GM19468 (cell line): ENCODE results near the gene IQGAP2.
"Not testable (repeated sequence)": the region's sequence is repeated elsewhere in the genome, so short reads cannot be mapped to it uniquely, and the experiment has no call there.

ENCODE experiments used
- ATAC-seq: cut with Tn5 transposase; IDR thresholded peaks from one replicate; pipeline ENCODE4 v1.9.1; 2021; ENCODE audit warnings: mild to moderate bottlenecking, moderate library complexity, moderate number of reproducible peaks; ENCODE audit not compliant: unreplicated experiment; ENCODE audit errors: extremely low read depth

IQGAP2 gene

DNA sequence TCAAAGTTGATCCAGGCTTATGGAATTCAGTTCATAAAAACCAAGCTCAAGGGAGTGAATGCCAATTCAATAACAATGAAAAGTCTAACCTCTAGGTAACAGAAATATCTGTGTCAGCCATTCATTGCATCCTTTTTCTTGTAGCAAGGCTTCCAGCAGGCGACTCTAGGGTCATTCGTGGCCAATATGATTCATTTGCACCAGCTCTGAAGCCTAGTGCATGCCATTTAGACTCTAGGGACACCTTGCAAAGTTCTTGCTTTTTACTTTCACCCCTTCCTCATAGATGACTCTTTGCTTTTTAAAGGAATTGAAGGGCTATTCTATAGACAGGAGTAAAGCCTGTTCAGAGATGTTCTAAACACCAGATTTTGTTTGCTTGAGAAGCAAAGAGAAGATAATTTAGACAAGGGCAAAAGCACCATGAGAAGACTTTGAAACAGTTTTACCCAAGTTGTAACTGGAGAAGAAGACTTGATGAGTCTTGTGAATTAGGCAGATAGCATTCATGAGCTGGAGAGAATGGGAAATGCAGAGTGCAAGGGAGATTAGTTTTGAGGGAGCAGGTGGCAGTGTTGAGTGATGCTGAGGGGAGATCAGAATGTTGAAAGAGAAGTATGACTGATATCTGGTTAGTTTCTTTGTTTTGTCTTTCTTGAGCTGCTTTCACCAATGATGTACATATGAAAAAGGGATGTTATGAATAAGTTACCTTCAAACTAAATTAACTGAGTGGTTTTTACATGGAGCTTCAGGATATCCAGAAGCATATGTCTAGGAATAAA, 125.7 kb downstream of the IQGAP2 start:
- no peak for ATAC-seq

GRCh38 chr5:76529464-76530344, 126.6 kb downstream of the IQGAP2 start:
- ATAC-seq: no peak

DNA sequence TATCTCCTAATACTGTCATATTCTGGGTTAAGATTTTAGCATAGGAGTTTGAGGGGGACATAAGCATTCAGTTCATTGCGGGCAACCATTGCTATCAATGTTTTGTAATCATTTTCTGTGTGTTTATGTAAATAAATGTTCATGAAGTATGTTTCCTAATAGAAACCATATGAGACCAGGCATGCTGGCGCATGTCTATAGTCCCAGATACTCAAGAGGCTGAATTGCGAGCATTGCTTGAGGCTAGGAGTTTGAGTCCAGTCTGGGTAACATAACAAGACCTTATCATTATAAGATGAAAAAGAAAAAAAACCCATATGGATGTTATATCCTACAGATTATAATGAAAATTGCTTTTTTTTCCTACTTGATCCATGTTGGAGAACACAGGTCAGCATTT, 129.0 kb downstream of the IQGAP2 start:
- ATAC-seq: no peak

DNA sequence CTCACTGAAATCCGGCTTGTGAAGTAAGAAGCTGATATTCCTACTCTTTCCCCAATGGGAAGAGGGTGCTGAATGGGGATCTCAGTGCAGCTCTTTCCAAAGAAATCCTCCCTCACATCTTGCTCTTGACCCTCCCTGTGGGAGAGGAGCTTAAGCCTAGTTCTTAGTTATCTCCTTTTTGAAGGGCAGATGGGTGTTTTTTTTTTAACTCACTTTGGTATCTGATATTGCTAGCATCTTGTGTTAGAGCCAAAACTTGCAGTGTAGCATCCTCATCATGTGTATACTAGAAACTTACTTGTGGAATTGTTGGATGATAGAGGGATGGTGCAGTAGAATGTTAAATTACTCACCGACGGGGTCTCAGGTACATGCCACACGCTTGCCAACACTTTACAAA, 129.9 kb downstream of the IQGAP2 start:
- no peak for ATAC-seq

DNA sequence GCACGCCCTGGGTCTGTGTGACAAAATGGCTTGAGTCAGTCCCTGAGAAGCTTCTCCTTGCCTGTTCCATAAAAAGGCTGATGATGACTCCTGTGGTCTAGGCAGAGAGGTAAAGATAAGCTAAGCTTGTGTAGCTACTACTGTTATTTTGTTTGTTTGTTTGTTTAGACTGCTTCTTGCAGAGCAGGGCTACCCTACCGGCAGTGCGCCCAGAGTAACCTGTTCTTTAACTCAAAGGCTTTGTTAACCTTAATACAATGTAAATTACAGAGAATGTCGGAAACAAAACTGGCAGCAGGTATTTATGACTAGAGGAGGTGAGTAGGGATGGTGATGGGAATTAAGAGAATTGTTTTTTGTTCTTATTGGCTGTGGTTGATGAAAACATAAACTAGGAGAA, 132.5 kb downstream of the IQGAP2 start:
- ATAC-seq: no peak

GRCh38 chr5:76537073-76537543, 134.0 kb downstream of the IQGAP2 start:
- ATAC-seq: no peak

- ATAC-seq: no peak
Measured at GRCh38 chr5:76542241-76542640, 139.2 kb downstream of the IQGAP2 start.

- no peak for ATAC-seq
Measured at GRCh38 chr5:76542887-76543690, 140.0 kb downstream of the IQGAP2 start.

DNA sequence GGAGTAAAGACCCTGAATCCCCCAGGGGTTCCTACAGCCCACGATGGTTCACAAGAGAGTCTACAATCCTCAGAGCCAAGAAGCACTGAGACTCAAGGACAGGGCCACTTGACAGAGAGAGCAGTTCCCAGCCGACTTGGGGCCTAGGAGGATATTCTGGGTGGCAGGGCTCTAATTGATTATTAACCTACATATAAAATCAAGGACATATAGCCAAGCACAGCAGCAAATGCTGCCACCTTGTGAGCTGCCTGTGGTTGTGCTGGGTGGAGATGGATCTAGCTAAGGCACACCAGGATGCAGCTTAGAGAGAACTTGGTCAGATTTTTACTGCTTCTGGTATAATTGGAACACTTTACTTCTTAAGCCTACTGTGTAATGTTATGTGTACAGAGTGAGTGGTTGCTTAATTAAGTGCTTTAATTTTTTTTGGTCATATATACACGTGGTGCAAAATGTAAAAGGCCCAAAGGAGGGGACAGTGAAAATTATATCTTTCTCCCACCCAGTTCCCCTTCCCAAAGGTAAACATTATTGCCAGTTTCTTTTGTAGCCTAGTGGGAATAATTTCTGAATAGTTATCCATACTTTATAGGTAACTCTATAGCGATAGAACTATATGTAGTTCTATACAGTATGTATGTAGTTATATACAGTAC, 141.3 kb downstream of the IQGAP2 start:
- ATAC-seq: no peak

DNA sequence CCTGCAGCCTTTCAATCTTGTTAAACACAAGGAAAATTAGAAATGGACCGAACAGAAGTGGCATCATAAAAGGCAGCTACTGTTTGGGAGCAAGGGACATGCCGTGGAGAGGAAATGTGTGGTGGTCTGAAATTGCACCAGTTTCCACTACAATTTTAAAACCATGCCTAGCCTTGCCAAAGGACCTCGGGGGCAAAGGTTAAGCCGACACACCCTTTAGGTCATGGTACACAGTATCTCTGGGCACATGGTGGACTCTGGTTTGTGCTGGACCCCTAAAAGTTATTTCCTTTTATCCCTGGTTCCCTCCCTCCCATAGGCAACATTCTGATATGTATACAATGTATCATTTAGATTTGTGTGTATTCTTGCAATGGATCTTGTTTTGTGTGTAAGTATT, 142.1 kb downstream of the IQGAP2 start:
- ATAC-seq: no peak

DNA sequence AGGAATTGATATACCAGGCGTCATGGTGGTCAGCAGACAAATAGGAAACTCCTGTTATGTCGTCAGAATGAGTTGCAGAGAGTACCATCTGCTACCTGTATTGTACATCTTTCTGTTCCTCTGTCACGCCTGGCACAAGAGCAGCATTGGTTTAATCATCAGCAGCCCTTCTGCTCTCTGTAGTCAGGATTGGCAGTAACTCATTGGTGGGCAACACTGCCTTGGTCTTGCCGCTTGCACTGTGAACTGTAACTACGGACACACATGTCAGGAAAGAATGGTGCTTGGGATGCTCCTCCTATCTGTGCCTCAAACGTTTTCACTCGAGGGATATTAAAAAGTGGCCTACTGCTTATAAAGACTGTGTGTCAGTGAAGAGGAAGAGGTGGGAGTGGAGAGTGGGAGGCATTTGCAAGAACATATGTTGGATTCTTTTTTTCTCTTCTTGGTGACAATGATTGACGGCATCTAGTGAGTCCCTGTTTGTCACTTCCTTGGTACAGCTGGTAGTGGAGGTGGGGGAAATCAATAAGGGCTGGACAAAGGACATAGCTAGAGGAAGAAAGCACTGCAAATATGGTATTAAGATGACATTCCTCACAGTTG, 143.5 kb downstream of the IQGAP2 start:
- ATAC-seq: no peak

GRCh38 chr5:76547242-76547890, 144.3 kb downstream of the IQGAP2 start:
- peak; percentile 31 for ATAC-seq

GRCh38 chr5:76547891-76548524, 144.9 kb downstream of the IQGAP2 start:
- ATAC-seq: no peak

DNA sequence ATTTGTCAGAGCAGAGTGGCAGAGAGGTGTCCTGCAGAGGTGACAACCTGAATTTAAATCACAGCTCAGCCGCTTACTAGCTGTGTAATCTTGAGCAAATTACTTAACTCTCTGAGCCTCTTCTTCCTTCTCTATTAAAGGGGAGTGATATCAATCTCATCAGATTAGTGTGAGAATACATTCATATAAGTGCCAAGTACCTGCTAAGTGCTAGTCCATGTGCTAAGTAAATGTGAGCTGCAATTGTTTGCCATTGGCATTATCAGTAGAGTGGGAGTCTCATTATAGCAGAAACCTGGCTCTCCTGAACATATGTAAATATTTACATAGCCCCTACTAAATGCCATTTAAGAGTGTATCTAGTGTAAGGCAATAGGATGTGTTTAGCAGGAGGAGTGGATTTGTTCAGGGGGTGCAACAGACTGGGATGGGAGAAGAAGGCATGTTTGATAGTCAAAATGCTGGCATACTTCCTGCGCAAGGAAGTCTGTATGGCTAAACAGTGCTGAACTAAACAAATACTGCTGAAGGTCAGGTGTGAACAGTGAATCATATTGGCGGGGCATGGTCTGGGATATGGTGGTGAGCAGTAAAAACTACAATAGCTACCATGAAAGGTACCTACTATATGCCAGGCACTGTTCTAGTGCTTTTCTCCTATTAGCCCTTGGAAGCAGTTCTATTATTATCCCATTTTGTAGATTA, 145.6 kb downstream of the IQGAP2 start:
- ATAC-seq: no peak

DNA sequence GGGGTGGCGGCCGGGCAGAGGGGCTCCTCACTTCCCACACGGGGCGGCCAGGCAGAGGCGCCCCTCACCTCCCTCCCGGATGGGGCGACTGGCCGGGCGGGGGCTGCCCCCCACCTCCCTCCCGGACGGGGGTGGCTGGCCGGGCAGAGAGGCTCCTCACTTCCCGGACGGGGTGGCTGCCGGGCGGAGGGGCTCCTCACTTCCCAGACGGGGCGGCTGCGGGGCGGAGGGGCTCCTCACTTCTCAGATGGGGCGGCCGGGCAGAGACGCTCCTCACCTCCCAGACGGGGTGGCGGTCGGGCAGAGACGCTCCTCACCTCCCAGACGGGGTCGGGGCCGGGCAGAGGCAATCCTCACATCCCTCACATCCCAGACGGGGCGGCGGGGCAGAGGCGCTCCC, 147.8 kb downstream of the IQGAP2 start:
- ATAC-seq: not testable (repeated sequence)

DNA sequence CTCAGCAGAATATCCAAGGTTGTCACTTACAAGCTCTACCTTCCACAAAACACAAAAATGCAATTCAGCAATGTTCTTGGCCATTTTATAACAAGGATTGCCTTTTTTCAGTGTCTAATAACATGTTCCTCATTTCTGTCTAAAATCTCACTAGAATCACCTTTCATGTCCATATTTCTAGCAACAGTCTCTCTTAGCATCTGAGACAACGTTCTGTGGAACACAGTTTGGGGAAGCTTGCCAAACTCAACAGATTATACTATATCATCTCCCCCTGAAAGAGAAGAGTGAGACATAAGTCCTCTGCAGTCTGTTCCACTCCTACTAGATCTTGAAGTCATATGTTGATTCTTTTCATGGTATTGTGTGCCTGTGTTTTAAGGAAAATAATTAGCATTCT, 149.5 kb downstream of the IQGAP2 start:
- no peak for ATAC-seq

GRCh38 chr5:76553251-76553650, 150.2 kb downstream of the IQGAP2 start:
- ATAC-seq: no peak

- ATAC-seq: no peak
Measured at GRCh38 chr5:76555114-76555513, 152.0 kb downstream of the IQGAP2 start.
